GM21360 (cell line): Measurements from ENCODE around the gene NOS1.
"Not testable (repeated sequence)": the region's sequence is repeated elsewhere in the genome, so short reads cannot be mapped to it uniquely, and the experiment has no call there.

Experiments used
- ATAC-seq: cut with Tn5 transposase; IDR thresholded peaks from one replicate; pipeline ENCODE4 v1.9.1; 2021; ENCODE audit warnings: mild to moderate bottlenecking, moderate library complexity; ENCODE audit not compliant: unreplicated experiment

NOS1 gene

DNA sequence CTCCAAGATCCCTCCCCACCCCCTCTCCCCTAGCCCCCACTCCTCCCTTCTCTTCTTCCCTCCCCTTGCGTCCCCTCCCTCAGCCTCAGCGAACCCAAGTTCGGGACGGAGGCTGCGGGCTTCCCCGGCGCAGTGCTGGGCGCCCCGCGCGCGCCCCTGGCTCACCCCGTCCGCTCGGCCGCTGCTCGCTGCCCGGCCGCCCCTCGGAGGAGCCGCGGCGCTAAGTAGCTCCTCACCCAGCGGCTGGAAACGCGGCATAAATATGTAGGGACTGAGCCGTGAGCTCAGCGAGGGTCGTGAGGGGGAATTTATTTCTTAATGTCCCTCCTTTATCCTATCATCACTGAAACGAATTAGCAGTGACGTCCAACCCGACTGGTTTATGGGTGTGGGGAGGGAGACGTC, at the start of gene NOS1:
Gene NOS1 (minus strand): TSS at position 280 of the 405 bp plus-strand sequence. CDS start 30,557 bp downstream, outside the sequence.
- ATAC-seq, result no peak

- ATAC-seq, result no peak
Measured at GRCh38 chr12:117409286-117409685, 47.9 kb upstream of the NOS1 start.

GRCh38 chr12:117408161-117408791, 46.9 kb upstream of the NOS1 start:
- ATAC-seq, result no peak

DNA sequence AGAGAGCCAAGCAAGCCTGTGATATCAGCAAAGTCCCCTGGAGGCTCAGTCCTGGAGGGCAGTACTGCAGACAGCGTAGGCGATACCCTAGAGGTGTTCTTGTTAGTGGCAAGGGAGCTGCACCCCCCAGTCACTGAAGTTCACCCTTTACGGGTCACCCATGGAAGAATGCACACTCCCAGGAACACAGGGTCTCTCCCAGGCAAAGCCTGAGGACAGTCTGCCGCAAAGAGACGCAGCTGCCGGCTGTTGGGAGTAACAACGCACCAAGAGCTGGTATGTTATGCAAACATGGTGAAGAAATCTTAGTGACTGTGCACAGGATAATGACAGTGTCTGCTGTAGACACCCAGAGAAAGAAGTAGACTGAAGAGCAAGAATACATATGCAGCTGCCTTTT, 43.5 kb upstream of the NOS1 start:
- ATAC-seq, result no peak

GRCh38 chr12:117404203-117404853, 42.9 kb upstream of the NOS1 start:
- no peak for ATAC-seq

DNA sequence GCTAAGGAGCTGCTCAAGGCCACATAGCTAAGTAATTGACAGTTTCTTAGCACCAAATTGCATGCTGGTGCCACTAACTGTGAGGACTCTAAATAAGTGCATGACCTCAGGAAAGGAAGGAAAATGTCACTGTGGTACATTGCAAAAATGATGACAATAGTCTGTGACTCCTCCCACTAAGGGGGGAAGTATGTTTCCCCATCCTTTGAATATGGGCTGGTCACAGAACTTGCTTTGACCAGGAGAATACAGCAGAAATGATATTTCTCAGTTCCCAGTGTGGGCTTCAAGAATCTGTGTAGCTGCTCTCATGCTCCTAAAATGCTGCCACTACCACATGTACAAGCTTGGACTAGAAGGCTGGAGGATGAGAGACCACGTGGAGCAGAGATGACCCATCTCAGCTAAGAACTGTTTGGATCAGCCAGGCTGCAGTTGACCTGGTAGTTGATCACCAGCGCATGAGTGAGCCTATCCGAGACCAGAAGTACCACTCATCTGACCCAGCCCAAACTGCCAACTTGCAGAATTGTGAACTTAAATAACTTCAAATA, 42.2 kb upstream of the NOS1 start:
- ATAC-seq, result no peak

- ATAC-seq, result no peak
Measured at GRCh38 chr12:117402363-117402762, 40.9 kb upstream of the NOS1 start.

- no peak for ATAC-seq
Measured at GRCh38 chr12:117400912-117401311, 39.5 kb upstream of the NOS1 start.

GRCh38 chr12:117398482-117398881, 37.1 kb upstream of the NOS1 start:
- not testable (repeated sequence) for ATAC-seq

GRCh38 chr12:117395766-117396165, 34.3 kb upstream of the NOS1 start:
- no peak for ATAC-seq

GRCh38 chr12:117394491-117394890, 33.1 kb upstream of the NOS1 start:
- ATAC-seq, result no peak

DNA sequence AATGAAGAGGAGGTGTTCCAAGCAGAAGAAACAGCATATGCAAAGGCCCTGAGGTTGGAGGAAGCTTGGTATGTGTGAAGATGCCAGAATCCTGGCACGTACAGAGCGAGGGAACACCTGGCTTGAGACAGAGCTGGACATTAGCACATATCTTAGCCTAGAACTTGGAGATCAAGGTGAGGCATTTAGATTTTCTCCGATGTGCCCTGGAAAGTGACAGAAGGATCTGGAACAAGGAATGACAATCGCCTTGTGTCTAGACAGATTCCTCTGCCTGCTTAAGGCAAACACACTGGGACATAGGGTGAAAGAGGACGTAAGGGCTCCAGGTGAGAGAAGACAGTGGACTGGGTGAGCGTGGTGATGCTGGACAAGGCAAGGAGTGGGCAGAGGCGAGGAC, 32.2 kb upstream of the NOS1 start:
- no peak for ATAC-seq

DNA sequence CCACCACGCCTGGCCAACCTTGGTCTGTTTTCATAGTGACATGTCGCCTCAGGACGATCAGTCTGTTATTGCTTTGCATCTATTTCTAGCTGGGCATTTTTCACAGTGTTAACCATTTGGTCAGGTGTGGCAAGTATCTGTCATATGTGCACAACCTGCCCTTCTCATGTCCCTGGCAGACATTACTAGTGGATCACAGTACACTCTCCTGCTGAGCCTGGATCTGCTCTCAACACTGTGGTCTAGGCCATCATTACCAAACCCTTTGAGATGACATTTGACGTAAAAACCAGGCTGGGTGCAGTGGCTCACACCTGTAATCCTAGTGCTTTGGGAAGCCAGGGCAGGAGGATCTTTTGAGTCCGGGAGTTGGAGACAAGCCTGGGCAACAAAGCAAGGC, 29.4 kb upstream of the NOS1 start:
- no peak for ATAC-seq

- ATAC-seq, result no peak
Measured at GRCh38 chr12:117388951-117389446, 27.6 kb upstream of the NOS1 start.

- ATAC-seq, result no peak
Measured at GRCh38 chr12:117387832-117388231, 26.4 kb upstream of the NOS1 start.

DNA sequence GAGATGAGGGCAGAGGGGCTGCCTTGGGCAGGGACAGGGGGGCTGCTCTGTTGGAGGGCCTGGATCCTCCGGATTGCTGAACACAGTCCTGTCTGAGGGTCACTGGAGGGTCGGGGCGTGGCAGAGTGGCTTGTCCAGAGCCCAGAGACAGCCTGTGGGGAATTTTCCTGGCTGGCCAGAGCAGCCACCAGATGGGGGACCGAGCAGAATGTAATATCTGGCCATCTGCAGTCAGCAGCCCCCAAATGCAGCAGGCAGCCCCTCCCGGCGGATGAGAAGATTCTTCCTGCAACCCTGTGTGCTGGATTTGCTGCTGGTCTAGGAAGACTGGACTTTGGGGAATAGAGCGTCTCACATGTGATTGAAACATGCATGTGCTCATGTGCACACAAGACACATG, 23.3 kb upstream of the NOS1 start:
- no peak for ATAC-seq

- ATAC-seq, result no peak
Measured at GRCh38 chr12:117380083-117380482, 18.7 kb upstream of the NOS1 start.

GRCh38 chr12:117377758-117378157, 16.3 kb upstream of the NOS1 start:
- ATAC-seq, result no peak

DNA sequence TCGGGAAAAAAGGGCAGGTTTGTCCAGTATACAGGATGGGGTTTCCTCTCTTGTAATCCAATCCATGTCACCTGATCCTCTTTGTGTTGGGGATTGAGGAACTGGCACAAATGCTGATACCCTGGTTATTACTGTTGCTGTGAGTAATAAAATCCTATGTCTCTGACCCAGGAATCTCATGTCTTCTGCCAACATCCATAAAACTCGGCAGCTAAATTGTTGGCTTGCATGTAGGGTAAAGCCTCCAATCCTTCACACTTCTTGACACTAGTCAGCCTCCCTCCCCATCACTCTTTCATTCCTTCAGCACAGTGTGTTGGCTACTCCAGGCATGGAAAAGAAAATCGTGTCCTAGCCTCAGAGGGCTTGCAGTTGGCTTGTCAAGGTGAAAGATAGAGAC, 9.2 kb upstream of the NOS1 start:
- no peak for ATAC-seq

DNA sequence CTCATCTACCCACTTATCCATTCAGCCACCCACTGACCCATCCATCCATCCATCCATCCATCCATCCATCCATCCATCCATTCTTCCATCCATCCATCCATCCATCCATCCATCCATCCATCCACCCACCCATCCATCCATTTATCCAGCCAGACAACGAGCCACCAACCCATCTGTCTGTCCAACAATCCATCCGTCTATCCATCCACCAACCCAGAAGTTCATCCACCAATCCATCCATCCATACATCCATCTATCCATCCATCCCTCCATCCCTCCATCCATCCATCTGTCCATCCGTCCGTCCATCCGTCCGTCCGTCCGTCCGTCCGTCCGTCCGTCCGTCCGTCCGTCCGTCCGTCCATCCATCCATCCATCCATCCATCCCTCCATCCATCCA, 8.6 kb upstream of the NOS1 start:
- ATAC-seq, result not testable (repeated sequence)

GRCh38 chr12:117367006-117367638, 5.7 kb upstream of the NOS1 start:
- no peak for ATAC-seq
